ENCODE data around the gene NRXN3. TPM values are rescaled to one million over a fixed set of nuclear protein-coding genes. Genes with fewer than 3 reads are reported as not detected.

Gene NRXN3
- total RNA-seq, 1 experiment from 2014 or later = 1.1 TPM

GRCh38 chr14:79036441-79036840 lies 866.3 kb downstream of the NRXN3 start:
- no peak for DNase-seq
- Histone ChIP-seq H3K27me3 (ENCODE audit: low read length) (no peaks in the 10 kb centered on the region), H3K9ac (ENCODE audit: low read length) (no peak overlapping the region), H2AFZ (ENCODE audit: low read length) (no peak overlapping the region), H3K4me1 (ENCODE audit: insufficient read depth, low read length) (no peaks in the 10 kb centered on the region), H3K79me2 (ENCODE audit: low read length) (no peaks in the 10 kb centered on the region), H3K27ac (ENCODE audit: low read length) (no peak overlapping the region), H3K4me2 (ENCODE audit: low read length) (no peak overlapping the region), H3F3A (ENCODE audit: low read length, unreplicated experiment) (no peaks in the 10 kb centered on the region), H3K36me3 (ENCODE audit: low read depth, low read length) (no peaks in the 10 kb centered on the region), H4K20me1 (ENCODE audit: low read length) (no peaks in the 10 kb centered on the region), H3K9me3 (ENCODE audit: low read length) (no peaks in the 10 kb centered on the region), H3K4me3 (ENCODE audit: low read length) (no peak overlapping the region), H3K9me2 (replicated peaks; ENCODE audit: low read length) (no peaks in the 10 kb centered on the region)
- CTCF ChIA-PET = interaction anchor here (0.7 kb wide), 1 partner anchor 101 kb away, joined by 9 read pairs; no protein-coding TSS in a partner anchor
- POLR2A ChIA-PET (ENCODE audit: unreplicated experiment) = no interaction called here
- ATAC-seq = no peak
- no peak for TF ChIP-seq EZH2 (IDR thresholded peaks at IDR 0.05; ENCODE audit: low read length, unreplicated experiment)
- no peak for TF ChIP-seq EZH2phosphoT487 (IDR thresholded peaks at IDR 0.05; ENCODE audit: borderline replicate concordance, low read length)
- no peak for TF ChIP-seq CTCF (conservative IDR thresholded peaks at IDR 0.05; ENCODE audit: low read depth, low read length)
- intact Hi-C loops (cut with micrococcal nuclease) = no loop called here
- BruUV-seq (replicated peaks) = no TSS peak

- intact Hi-C loops (cut with micrococcal nuclease) = no loop called here
- H3K27me3 ChIP-seq (ENCODE audit: low read length) = no peaks in the 10 kb centered on the region
- H4K20me1 ChIP-seq (ENCODE audit: low read length) = no peaks in the 10 kb centered on the region
- H3K36me3 ChIP-seq (ENCODE audit: low read depth, low read length) = no peaks in the 10 kb centered on the region
- H3K9ac ChIP-seq (ENCODE audit: low read length) = no peak overlapping the region
- no peak for ATAC-seq
- POLR2A ChIA-PET (ENCODE audit: unreplicated experiment) = no interaction called here
- no peak overlapping the region for H3K4me3 ChIP-seq (ENCODE audit: low read length)
- no peak overlapping the region for H3K27ac ChIP-seq (ENCODE audit: low read length)
- BruUV-seq (replicated peaks) = no TSS peak
- no peak for DNase-seq
- no peak overlapping the region for H2AFZ ChIP-seq (ENCODE audit: low read length)
- H3K4me1 ChIP-seq (ENCODE audit: insufficient read depth, low read length) = no peaks in the 10 kb centered on the region
- no peaks in the 10 kb centered on the region for H3K9me2 ChIP-seq (replicated peaks; ENCODE audit: low read length)
- H3K79me2 ChIP-seq (ENCODE audit: low read length) = no peaks in the 10 kb centered on the region
- no peaks in the 10 kb centered on the region for H3F3A ChIP-seq (ENCODE audit: low read length, unreplicated experiment)
- no peak overlapping the region for H3K4me2 ChIP-seq (ENCODE audit: low read length)
- no peak for TF ChIP-seq EZH2phosphoT487 (IDR thresholded peaks at IDR 0.05; ENCODE audit: borderline replicate concordance, low read length)
- no peak for TF ChIP-seq EZH2 (IDR thresholded peaks at IDR 0.05; ENCODE audit: low read length, unreplicated experiment)
- TF ChIP-seq CTCF (conservative IDR thresholded peaks at IDR 0.05; ENCODE audit: low read depth, low read length) = no peak
- CTCF ChIA-PET = interaction anchor here (0.7 kb wide), 2 partner anchors 102 to 1172 kb away, joined by 3 to 9 read pairs; no protein-coding TSS in a partner anchor
- no peaks in the 10 kb centered on the region for H3K9me3 ChIP-seq (ENCODE audit: low read length)
These were observed 866.9 kb downstream of the NRXN3 start for GRCh38 chr14:79037106-79037505.

- Histone ChIP-seq H3F3A (ENCODE audit: low read length, unreplicated experiment) (no peaks in the 10 kb centered on the region), H2AFZ (ENCODE audit: low read length) (no peak overlapping the region), H3K4me2 (ENCODE audit: low read length) (no peak overlapping the region), H3K9me3 (ENCODE audit: low read length) (no peaks in the 10 kb centered on the region), H3K9ac (ENCODE audit: low read length) (no peak overlapping the region), H3K4me3 (ENCODE audit: low read length) (no peak overlapping the region), H3K4me1 (ENCODE audit: insufficient read depth, low read length) (no peaks in the 10 kb centered on the region), H3K36me3 (ENCODE audit: low read depth, low read length) (no peaks in the 10 kb centered on the region), H4K20me1 (ENCODE audit: low read length) (no peaks in the 10 kb centered on the region), H3K27me3 (ENCODE audit: low read length) (no peaks in the 10 kb centered on the region), H3K27ac (ENCODE audit: low read length) (no peak overlapping the region), H3K79me2 (ENCODE audit: low read length) (no peaks in the 10 kb centered on the region), H3K9me2 (replicated peaks; ENCODE audit: low read length) (no peaks in the 10 kb centered on the region)
- ChIA-PET CTCF (interaction anchor here (0.7 kb wide), 1 partner anchor 1171 kb away, joined by 3 read pairs; no protein-coding TSS in a partner anchor), POLR2A (ENCODE audit: unreplicated experiment) (no interaction called here)
- no peak for TF ChIP-seq EZH2 (IDR thresholded peaks at IDR 0.05; ENCODE audit: low read length, unreplicated experiment)
- no peak for TF ChIP-seq EZH2phosphoT487 (IDR thresholded peaks at IDR 0.05; ENCODE audit: borderline replicate concordance, low read length)
- no peak for TF ChIP-seq CTCF (conservative IDR thresholded peaks at IDR 0.05; ENCODE audit: low read depth, low read length)
- no TSS peak for BruUV-seq (replicated peaks)
- no peak for DNase-seq
- no peak for ATAC-seq
- intact Hi-C loops (cut with micrococcal nuclease) = no loop called here
These were observed 867.4 kb downstream of the NRXN3 start for GRCh38 chr14:79037593-79037992.
